Neuronal stem cell (in vitro differentiated cells): Measurements from ENCODE around the gene CPT1C. TPM values are rescaled to one million over a fixed set of nuclear protein-coding genes. Genes with fewer than 3 reads are reported as not detected.
A peak's percentile ranks its signal among the peaks of the same experiment; 100 is the strongest.

ENCODE experiments used
- DNase-seq: peaks from one replicate; pipeline ENCODE4 v3.0.0-alpha.2; 2013; ENCODE audit warnings: low spot score
- H2AFZ ChIP-seq: one replicate; pipeline ENCODE4 v1.6.1; 2013; ENCODE audit warnings: mild to moderate bottlenecking, low read length, inconsistent platforms
- H2AK5ac ChIP-seq: 2 replicates; pipeline ENCODE4 v1.6.1; 2013; ENCODE audit warnings: low read depth, mild to moderate bottlenecking, inconsistent platforms, low read length, moderate library complexity, mixed read lengths
- H2BK120ac ChIP-seq: 2 replicates; pipeline ENCODE4 v1.6.1; 2013; ENCODE audit warnings: low read depth, mild to moderate bottlenecking, inconsistent platforms, low read length, moderate library complexity, mixed read lengths
- H2BK12ac ChIP-seq: one replicate; pipeline ENCODE4 v1.6.1; 2013; ENCODE audit warnings: low read length, inconsistent platforms
- H2BK15ac ChIP-seq: 2 replicates; pipeline ENCODE4 v1.6.1; 2013; ENCODE audit warnings: mild to moderate bottlenecking, low read length, inconsistent platforms, mixed read lengths
- H2BK5ac ChIP-seq: one replicate; pipeline ENCODE4 v1.6.1; 2013; ENCODE audit warnings: inconsistent platforms, mild to moderate bottlenecking, low read length, moderate library complexity
- H3K14ac ChIP-seq: one replicate; pipeline ENCODE4 v1.6.1; 2013; ENCODE audit warnings: low read length, inconsistent platforms
- H3K18ac ChIP-seq: 2 replicates; pipeline ENCODE4 v1.6.1; 2013; ENCODE audit warnings: low read length, inconsistent platforms
- H3K23ac ChIP-seq: 2 replicates; pipeline ENCODE4 v1.6.1; 2013; ENCODE audit warnings: low read depth, mild to moderate bottlenecking, mixed read lengths, low read length, inconsistent platforms; ENCODE audit not compliant: poor library complexity
- H3K27ac ChIP-seq: replicated peaks from 3 replicates; pipeline ENCODE4 v1.5.1; 2013; ENCODE audit warnings: low read length, inconsistent platforms
- H3K27me3 ChIP-seq, 3 experiments: 2 replicates each; pipeline ENCODE4 v1.6.1; 2013; ENCODE audit warnings: low read length in 3 of 3, mild to moderate bottlenecking in 2 of 3, inconsistent platforms in 1 of 3, low read depth in 1 of 3, mixed read lengths in 1 of 3, moderate library complexity in 1 of 3; ENCODE audit not compliant: control insufficient read depth in 3 of 3, insufficient read depth in 3 of 3
- H3K36me3 ChIP-seq, 2 donors: replicated peaks in 1 of 2; 2 replicates each; pipeline ENCODE4 v1.6.1; 2013; ENCODE audit warnings: low read length in 2 of 2; ENCODE audit not compliant: control insufficient read depth in 2 of 2, insufficient read depth in 2 of 2
- H3K4ac ChIP-seq: 2 replicates; pipeline ENCODE4 v1.6.1; 2013; ENCODE audit warnings: inconsistent platforms, mild to moderate bottlenecking, low read length, moderate library complexity
- H3K4me1 ChIP-seq, 2 donors: 1 replicate in 1 of 2; 2 replicates in 1 of 2; pipeline ENCODE4 v1.6.1; 2013; ENCODE audit warnings: low read length in 2 of 2, low read depth in 1 of 2; ENCODE audit not compliant: control insufficient read depth in 2 of 2, insufficient read depth in 1 of 2
- H3K4me2 ChIP-seq: one replicate; pipeline ENCODE4 v1.6.1; 2013; ENCODE audit warnings: mild to moderate bottlenecking, low read length, inconsistent platforms; ENCODE audit not compliant: insufficient read depth, poor library complexity, severe bottlenecking
- H3K4me3 ChIP-seq, 2 donors: 2 replicates each; pipeline ENCODE4 v1.5.1; 2013; ENCODE audit warnings: low read length in 2 of 2, mild to moderate bottlenecking in 2 of 2, inconsistent platforms in 1 of 2, moderate library complexity in 1 of 2
- H3K79me1 ChIP-seq: one replicate; pipeline ENCODE4 v1.6.1; 2013; ENCODE audit warnings: low read depth, mild to moderate bottlenecking, inconsistent platforms, low read length, moderate library complexity
- H3K9ac ChIP-seq: one replicate; pipeline ENCODE4 v1.6.1; 2013; ENCODE audit warnings: mild to moderate bottlenecking, low read depth, low read length, inconsistent platforms; ENCODE audit not compliant: poor library complexity
- H3K9me3 ChIP-seq, 2 donors: replicated peaks in 1 of 2; 2 replicates each; pipeline versions ENCODE3 to v1.6.1; 2013; ENCODE audit warnings: low read length in 2 of 2, mild to moderate bottlenecking in 2 of 2, inconsistent platforms in 1 of 2, low read depth in 1 of 2, mixed read lengths in 1 of 2, moderate library complexity in 1 of 2; ENCODE audit not compliant: control insufficient read depth in 2 of 2, insufficient read depth in 1 of 2
- H4K8ac ChIP-seq: one replicate; pipeline ENCODE4 v1.6.1; 2013; ENCODE audit warnings: low read depth, mild to moderate bottlenecking, inconsistent platforms, low read length, moderate library complexity
- H4K91ac ChIP-seq: one replicate; pipeline ENCODE4 v1.6.1; 2013; ENCODE audit warnings: low read length, low read depth, mild to moderate bottlenecking, inconsistent platforms; ENCODE audit not compliant: poor library complexity
- WGBS, 2 donors: extraction: QIAGEN DNeasy Blood & Tissue Kit; methylation state at CpG; one replicate each; pipeline ENCODE4 v1.1.7; 2013; ENCODE audit warnings: missing lambda C conversion rate in 2 of 2, mixed read lengths in 1 of 2; ENCODE audit not compliant: insufficient read length in 2 of 2, insufficient replicate concordance in 1 of 2; ENCODE audit errors: extremely low coverage in 2 of 2; 5-methylcytosine and 5-hydroxymethylcytosine counted together
- polyA plus RNA-seq, 2 experiments: library from polyadenylated mRNA; stranded (reverse); fragments of 200-250 nt; gene quantifications; one replicate each; pipeline ENCODE4 v1.2.3, GENCODE V29; 2013

CPT1C gene
- polyA plus RNA-seq (2013, experiment 1 of 2) = 105 TPM
- polyA plus RNA-seq (2013, experiment 2 of 2) = 103 TPM

DNA sequence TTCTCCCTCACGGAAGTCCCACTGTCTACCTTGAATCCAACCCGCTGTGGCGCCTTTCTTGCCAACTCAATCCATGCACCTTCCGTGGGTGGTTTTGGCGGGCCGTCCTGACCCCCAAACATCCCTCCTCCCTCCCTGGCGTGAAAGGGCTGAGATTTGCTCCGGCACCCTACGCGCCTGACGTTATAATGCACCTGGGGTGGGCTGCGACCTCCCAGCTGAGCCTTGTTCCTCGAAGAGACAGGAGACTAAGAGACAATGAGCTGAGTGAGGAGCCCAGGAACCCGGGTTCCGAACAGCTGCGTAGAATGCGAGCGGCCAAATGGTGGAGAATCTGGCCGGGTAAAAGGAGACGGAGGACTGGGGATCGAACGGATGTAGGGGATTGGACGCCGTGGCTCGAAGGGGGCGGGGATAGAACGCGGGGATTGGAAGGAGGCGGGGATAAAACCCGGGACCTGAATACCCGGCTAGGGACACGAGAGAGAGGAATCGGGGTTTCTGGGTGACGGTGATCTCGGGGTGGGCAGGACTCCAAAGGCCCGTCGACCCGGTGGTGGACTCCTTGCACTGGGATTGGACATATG is at the start of gene CPT1C:
TSS of gene CPT1C (plus strand) at position 461 of the 587 bp plus-strand sequence. CDS start 1,137 bp downstream, outside the sequence.
- Histone ChIP-seq H3K9ac (peak within 1 kb of the TSS; percentile 96), H3K4me3 (peak within 1 kb of the TSS; percentile 55 to 94), H3K4ac (peak within 1 kb of the TSS; percentile 25), H3K14ac (peak within 1 kb of the TSS; percentile 97), H2BK15ac (peak within 1 kb of the TSS; percentile 74), H3K27ac (peak within 1 kb of the TSS; percentile 93), H2AFZ (peak within 1 kb of the TSS; percentile 89), H3K79me1 (peaks cover 10% of the 10 kb centered on the region), H4K91ac (no peak within 1 kb of the TSS), H3K9me3 (peaks cover 0 to 2% of the 10 kb centered on the region in 2 donors), H3K36me3 (peaks cover 20 to 54% of the 10 kb centered on the region in 2 donors), H3K4me2 (peak within 1 kb of the TSS; percentile 90), H3K23ac (peak within 1 kb of the TSS; percentile 87), H3K27me3 (no peaks in the 10 kb centered on the region), H2AK5ac (peak within 1 kb of the TSS; percentile 68), H3K4me1 (peaks cover 19 to 21% of the 10 kb centered on the region in 2 donors), H2BK120ac (peak within 1 kb of the TSS; percentile 63), H2BK5ac (peak within 1 kb of the TSS; percentile 91), H4K8ac (no peak within 1 kb of the TSS), H2BK12ac (peak within 1 kb of the TSS; percentile 36), H3K18ac (peak within 1 kb of the TSS; percentile 98)
- DNase-seq = peak; percentile 91
- no CpG with 5 or more reads among the region's 38 CpGs for WGBS, 2 donors

DNA sequence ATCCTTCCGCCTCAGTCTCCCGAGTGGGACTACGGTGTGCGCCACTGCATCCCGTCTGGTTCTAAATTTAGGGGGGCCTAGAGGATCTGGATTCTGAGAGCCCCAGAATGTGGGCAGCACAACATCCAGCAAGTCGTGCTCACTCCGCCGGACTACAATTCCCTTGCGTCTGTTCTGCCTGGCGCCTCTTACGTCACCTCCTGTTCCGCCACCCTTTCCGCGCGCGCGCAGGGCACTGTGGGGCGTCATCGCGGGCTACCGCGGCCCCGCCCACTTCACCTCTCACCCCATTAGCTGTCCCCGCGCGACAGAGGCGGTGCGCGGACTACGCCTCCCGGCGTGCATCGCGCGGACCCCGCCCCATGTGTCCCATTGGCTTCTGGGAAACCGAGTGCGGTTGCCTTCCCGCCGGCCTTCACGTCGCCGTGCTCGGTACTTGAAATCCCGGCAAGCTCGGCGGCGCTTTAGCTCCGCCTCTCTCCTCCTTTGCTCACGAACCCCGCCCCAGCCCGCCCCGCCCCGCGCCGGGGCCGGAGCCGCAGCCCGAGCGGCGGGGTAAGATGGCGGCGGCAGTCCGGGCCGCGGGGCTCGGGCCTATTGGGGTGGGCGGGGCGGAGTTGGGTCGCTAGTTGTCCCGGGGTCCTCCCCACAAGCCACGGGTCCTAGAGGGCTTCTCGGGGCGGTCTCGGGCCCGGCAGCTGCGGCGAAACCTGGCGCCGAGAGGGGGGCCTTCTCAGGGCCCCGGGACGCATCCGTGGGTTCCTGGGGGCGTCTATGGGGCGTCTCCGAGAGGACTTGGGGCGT is 49.0 kb upstream of the CPT1C start, which contains the start of gene SCAF1:
TSS of gene SCAF1 (plus strand) at position 522 of the 804 bp plus-strand sequence. CDS start 2,818 bp downstream, outside the sequence.
- H2BK120ac ChIP-seq = peak within 1 kb of the TSS; percentile 85
- peak within 1 kb of the TSS; percentile 74 for H2AFZ ChIP-seq
- DNase-seq = peak; percentile 99
- H3K27me3 ChIP-seq = no peaks in the 10 kb centered on the region
- H3K79me1 ChIP-seq = peaks cover 29% of the 10 kb centered on the region
- H3K27ac ChIP-seq = peak within 1 kb of the TSS; percentile 98
- H4K91ac ChIP-seq = no peak within 1 kb of the TSS
- no peaks in the 10 kb centered on the region for H3K9me3 ChIP-seq
- peak within 1 kb of the TSS; percentile 92 for H2AK5ac ChIP-seq
- H3K36me3 ChIP-seq = peaks cover 22 to 31% of the 10 kb centered on the region in 2 donors
- H3K9ac ChIP-seq = peak within 1 kb of the TSS; percentile 98
- H3K4me3 ChIP-seq = peak within 1 kb of the TSS; percentile 93 to 100
- H3K4me1 ChIP-seq = peaks cover 12 to 31% of the 10 kb centered on the region in 2 donors
- no peak within 1 kb of the TSS for H3K23ac ChIP-seq
- no CpG with 5 or more reads among the region's 87 CpGs for WGBS, 2 donors
- no peak within 1 kb of the TSS for H2BK12ac ChIP-seq
- H3K18ac ChIP-seq = peak within 1 kb of the TSS; percentile 97
- H3K4me2 ChIP-seq = peak within 1 kb of the TSS; percentile 94
- H3K14ac ChIP-seq = no peak within 1 kb of the TSS
- H2BK5ac ChIP-seq = peak within 1 kb of the TSS; percentile 99
- peak within 1 kb of the TSS; percentile 86 for H3K4ac ChIP-seq
- H4K8ac ChIP-seq = no peak within 1 kb of the TSS
- H2BK15ac ChIP-seq = peak within 1 kb of the TSS; percentile 93

DNA sequence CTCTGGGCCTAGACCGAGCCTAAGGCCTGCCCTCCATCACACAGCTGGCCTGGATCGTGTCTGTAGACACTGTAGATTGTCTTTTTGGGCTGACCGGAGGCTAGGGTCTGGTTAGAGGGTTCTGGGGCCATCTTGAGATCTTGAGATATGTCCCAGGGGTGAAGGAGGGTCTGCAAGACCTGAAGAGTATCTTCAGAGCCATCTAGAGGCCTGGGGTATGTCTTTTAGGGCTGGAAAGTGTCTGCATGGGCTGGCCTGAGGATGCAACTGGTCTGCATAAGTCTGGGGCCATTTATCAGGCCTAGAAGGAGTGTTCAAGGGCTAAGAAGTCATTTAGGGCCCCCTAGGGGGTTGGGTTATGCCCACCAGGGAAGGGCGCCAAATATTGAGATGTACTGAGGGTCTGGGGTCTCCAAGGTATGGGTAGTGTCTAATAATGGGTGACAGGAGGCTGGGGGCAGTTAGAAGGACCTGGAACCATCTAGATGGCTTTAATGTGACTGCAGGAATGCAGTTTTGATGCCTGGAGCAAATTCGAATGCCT is 48.4 kb upstream of the CPT1C start:
- no peak overlapping the region for H4K8ac ChIP-seq
- peak overlapping the region; percentile 97 for H3K18ac ChIP-seq
- H3K4ac ChIP-seq = no peak overlapping the region
- H3K79me1 ChIP-seq = peaks cover 29% of the 10 kb centered on the region
- no peak overlapping the region for H2BK120ac ChIP-seq
- peaks cover 28 to 38% of the 10 kb centered on the region in 2 donors for H3K36me3 ChIP-seq
- peak overlapping the region; percentile 74 for H2AFZ ChIP-seq
- H3K23ac ChIP-seq = no peak overlapping the region
- no CpG with 5 or more reads among the region's 5 CpGs for WGBS, 2 donors
- H4K91ac ChIP-seq = no peak overlapping the region
- H3K9ac ChIP-seq = peak overlapping the region; percentile 98
- H3K27me3 ChIP-seq = no peaks in the 10 kb centered on the region
- peak overlapping the region; percentile 84 for H3K4me2 ChIP-seq
- DNase-seq = no peak
- H3K9me3 ChIP-seq = no peaks in the 10 kb centered on the region
- H2AK5ac ChIP-seq = peak overlapping the region; percentile 4
- H3K4me3 ChIP-seq = peak overlapping the region; percentile 93 to 100
- peak overlapping the region; percentile 44 for H3K27ac ChIP-seq
- no peak overlapping the region for H2BK12ac ChIP-seq
- peaks cover 10 to 30% of the 10 kb centered on the region in 2 donors for H3K4me1 ChIP-seq
- no peak overlapping the region for H3K14ac ChIP-seq
- peak overlapping the region; percentile 82 for H2BK5ac ChIP-seq
- peak overlapping the region; percentile 70 for H2BK15ac ChIP-seq
